T-helper 22 cell (primary cell): ENCODE measurements around the gene KRTDAP.

ENCODE experiments used
- DNase-seq: peaks from one replicate; pipeline ENCODE4 v3.0.0-alpha.2; 2020; ENCODE audit warnings: low read depth

KRTDAP gene

DNA sequence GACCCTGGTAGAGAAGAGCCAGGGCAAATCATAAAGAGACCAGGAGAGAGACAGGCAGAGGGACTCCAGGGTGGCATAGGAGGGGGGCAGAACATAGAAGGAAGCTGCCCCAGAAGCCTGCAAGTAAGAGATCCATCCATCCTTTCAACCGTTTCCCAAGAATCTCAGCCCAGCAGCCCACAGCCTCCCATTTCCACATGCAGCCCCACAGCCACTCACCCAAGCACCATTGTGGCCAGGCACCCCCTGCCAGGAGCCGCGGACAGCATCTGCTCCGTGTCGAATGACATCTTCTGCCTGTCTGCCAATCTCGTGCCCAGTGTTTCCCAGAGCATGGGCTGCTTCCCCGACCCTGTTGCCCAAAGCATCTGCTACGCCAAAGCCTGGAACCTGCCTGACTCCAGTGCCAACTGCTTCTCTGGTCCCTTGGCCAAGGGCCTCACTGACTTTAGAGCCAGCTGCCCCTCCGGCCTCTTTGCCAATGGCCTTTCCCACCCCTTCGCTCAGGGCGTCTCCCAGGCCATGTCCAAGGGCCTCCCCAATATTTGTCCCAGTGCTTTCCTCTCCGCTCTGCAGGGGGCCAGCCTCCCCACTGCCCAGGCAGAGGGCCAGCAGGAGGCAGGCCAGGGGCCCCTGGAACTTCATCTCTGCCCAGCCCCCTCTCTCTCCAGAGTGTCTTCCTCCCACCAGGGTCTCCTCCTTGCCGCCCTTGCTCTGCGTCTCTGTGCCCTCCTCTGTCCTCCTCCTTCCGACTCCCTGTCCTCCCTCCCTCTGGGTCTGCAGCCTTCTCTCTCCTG lies 22.8 kb upstream of the KRTDAP start:
- DNase-seq: no peak

DNA sequence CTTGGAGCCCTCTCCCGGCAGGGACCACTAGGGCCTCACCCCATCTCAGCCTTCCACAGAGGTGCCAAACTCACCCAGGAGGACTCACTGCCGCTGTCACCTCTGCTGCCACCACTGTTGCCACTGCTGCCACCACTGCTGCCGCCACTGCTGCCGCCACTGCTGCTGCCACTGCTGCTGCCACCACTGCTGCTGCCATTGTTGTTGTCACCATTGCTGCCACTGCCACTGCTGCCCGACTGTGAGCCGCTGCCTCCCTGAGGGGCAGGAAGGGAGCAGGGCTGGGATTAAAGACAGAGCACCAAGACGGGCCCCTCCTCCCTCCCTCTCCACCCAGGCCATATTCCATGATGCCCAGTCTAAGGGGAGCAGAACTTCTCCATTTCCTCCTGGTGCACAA lies 21.1 kb upstream of the KRTDAP start:
- DNase-seq: no peak

DNA sequence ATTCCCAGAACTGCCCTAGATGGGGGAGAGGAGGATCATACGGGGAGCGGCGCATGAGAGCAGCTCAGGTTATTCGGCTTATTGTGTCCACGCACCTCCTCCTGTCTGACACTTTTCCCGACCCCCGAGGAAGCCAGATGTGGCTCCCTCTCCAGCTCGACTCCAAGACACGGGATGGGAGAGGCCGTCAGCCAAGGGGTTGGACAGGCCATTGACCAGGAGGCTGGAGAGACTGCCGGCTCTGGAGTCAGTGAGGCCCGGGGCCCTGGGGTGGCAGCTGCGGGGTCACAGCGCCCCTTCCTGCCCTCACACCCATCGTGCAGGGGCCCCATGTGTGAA lies 20.3 kb upstream of the KRTDAP start:
- no peak for DNase-seq

DNA sequence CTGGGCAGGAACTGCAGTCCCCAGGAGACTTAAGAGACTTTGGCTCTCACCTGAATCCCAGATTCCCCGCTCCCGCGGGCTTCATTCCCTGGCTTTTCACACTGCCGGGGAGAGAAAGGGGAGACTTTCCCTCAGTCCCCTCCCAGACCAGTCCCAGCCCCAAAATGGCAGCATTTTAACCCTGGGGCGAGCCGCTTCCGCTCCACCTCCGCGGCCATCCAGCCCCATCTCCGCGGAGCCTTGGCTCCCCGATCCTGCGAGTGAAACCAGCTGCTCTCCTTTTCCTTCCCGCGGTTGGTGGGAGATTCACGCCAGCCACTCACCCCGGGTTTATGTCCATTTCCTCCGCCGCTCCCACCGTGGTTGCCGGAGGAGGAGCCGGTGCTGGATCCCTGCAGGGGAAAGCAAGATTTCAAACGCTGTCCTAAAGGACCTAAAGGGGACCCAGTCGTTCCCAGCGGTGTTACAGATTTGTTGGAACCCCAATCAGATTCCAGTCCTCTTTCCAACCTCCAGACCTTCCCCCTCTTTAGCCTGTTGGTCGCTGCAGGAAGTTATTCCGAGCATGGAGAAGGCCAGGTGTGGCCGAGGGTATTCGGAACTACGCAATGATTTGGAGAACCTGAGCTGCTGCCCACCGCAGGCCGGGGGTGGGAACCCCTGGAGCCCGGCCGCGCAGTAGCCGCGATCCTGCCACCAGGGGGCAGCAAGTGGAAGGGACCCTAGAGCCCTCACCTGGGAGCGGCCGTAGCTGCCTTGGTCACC lies 19.8 kb upstream of the KRTDAP start:
- DNase-seq: peak; percentile 25

DNA sequence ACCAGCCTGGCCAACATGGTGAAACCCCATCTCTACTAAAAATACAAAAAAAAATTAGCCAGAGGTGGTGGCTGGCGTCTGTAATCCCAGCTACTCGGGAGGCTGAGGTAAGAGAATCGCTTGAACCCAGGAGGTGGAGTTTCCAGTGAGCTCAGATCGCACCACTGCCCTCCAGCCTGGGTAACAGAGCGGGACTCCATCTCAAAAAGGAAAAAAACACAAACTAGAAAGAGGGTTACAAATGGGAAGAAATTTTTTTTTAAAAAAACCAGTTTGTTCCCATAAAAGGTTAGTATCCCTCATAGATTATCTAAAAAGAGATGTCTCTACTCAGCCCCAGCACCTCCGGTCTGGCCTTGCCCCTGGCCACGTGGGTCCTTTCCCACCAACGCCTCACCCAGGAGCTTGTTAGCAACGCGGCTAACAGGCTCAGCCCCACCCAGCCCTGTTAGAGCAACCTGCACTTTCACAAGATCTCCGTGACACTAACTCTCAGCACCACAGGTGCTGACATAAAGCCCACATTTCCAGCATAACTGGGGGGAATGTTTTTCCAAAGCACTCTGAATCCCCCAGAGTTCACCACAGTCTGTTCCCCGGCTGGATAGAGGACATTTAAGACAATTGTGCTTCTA lies 18.9 kb upstream of the KRTDAP start:
- no peak for DNase-seq

DNA sequence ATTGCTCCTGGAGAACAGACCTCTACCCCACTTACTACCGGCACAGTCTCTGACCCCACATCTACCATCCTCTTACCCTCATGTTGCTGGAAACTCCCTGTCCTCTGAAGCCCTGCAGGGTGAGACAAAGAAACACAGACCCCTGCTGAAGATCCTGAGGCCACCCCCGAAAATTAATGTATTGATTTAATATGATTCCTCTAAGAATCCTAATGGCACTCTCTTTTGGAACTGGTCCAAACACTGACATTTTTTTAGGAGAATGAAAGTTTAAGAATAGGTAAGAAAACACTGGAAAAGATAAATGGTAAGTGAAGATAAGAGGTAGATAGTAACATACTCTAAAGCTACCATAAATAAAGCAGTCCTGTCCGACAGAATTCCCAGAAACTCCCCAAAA lies 17.9 kb upstream of the KRTDAP start:
- no peak for DNase-seq

DNA sequence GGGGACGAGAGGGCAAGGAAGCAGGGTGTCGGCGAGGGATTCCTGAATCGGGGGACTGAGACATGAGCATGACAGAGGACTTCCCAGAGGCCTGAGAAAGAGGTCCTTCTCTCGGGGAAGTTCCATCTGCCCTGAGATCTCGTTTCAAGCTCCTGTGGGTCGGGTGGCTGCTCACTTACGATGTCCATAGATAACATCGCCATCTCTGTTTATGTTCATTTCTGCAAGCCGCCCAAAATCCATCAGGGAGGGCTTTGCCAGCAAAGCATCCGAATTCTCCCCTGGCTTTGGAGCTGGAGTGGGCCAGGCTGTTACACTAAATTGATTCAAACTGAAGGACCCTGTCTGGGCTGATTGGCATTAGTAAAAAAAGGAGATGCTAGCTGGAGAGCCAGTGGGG lies 17.3 kb upstream of the KRTDAP start:
- DNase-seq: no peak

DNA sequence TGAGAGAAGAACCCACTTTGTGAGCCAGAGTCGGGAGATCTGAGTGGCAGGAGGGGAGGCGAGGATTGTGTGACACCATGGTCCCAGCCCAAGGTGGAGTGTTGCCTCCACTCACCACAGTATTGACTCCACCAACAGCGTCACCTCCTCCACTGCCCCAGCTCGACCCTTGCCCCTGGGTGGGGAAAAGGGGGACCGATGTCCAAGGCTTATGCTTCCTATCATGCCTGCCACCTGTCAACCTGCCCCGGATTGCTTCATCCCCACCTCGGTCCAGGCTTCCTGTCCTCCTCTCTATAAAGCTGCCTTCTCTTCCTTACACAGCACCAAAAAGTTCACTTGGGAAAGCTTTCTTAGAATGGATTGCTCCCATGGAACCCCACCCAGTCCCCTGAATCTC lies 15.7 kb upstream of the KRTDAP start:
- no peak for DNase-seq

DNA sequence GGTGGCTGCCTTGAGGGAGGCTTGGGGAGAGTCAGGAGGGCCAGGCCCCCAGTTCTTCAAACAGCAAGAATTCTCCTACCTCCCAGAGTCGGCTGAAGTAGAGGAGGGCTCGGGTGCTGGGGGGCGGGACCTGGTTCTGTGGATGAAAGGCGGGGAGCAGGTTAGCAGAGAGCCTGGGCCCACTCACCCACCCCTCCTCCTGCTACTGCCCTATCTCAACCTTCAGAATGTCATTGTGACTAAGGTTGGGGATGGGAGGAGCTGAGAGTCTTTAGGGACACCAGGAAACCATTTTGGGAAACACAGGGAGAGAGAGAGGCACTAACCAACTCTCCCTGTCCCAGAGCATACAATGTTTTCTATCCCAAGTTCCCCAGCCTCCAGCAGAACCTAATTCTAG lies 12.5 kb upstream of the KRTDAP start:
- DNase-seq: no peak

DNA sequence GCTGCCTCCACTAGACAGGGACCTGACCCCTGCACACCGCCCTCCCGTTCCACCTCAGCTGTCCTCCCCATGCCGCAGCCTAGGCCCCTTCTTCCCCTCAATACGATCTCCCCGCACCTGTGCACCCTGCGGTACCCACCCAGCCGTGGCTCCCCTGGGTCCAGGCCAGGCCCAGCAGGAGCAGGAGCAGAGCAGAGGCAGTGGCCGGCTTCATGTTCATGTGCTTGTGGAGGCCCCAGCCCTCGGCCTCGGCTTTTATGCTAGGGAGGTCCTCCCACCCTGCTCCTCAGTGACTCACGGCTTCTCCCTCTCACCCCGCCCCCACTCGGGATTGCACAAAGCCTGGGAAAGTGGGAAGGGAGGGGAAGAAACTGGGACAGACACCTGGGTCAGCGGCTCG lies 11.4 kb upstream of the KRTDAP start:
- DNase-seq: no peak

DNA sequence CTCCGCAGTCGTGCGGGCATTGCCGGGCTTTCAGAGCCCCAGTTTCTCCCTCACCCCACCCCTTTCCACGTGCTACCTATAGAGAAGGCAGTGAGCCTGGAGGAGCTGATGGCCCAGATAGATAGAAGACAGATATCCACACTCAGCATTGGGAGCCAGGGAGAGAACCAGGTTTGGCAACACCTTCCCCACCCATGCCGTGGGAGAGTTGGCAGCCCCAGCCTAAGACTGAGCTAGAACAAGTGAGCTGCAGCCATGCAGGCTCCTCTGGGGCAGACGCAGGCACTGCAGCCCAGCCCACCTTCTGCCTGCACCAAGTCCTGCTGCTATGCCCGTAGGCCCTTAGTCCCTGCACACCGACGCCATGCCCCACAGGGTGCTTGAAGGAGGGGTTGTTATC lies 10.3 kb upstream of the KRTDAP start:
- DNase-seq: no peak

DNA sequence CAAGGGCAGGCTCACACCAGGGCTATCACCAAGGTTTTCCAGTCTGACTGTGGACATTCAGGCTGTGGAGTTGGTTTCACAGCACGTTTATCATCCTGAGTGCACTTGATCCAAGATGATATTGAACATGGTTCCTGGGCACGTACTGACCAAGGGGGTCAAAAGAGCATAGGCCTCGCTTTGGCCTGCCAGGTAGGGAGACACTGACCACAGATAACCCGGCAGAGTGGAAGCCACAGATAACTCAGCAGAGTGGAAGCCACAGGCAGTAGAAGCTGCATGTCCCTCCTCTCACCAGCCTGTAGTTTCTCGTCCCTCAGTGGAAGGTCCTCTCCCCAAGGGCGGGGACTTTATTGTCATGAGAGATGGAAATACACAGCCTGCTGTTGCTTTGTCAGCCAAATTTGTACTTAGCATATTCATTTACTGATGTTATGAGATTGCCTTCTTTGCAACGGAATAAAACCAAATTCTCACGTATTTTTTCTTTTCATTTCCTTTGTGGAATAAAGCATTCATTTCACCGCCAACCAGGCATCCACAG lies 8.8 kb upstream of the KRTDAP start:
- DNase-seq: no peak

DNA sequence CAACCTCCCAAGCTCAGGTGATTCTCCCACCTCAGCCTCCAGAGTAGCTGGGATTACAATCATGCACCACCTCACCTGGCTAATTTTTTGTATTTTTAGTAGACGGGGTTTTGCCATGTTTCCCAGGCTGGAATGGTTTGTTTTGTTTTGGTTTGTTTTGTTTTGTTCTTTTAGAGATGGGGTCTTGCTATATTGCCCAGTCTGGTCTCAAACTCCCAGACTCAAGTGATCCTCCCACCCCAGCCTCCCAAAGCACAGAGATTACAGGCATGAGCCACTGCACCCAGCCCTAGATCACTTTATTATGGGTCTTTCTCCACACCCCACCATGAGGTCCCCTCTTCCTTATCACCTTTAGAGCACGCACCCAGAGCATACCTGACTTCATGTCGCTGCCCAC lies 8.0 kb upstream of the KRTDAP start:
- DNase-seq: no peak

DNA sequence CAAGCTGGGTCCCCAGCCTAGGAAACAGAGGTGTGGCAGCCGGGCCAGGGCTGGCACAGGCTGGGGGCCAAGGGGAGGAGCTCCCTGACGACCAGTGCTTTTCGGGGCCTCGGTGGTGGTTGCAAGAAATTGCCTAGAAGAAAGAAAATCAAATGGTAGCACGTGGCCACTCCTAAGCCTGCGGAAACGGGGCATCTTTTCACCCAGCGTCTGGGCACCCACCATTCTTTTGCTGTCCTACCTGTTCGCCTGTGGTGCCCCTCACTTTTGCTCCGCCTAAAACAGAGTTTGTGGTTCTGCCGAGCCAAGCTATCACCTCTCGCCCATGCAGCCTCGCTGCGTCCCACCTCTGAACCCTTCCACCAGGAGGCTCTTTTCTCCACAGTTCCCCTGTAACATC lies 7.1 kb upstream of the KRTDAP start:
- DNase-seq: no peak

DNA sequence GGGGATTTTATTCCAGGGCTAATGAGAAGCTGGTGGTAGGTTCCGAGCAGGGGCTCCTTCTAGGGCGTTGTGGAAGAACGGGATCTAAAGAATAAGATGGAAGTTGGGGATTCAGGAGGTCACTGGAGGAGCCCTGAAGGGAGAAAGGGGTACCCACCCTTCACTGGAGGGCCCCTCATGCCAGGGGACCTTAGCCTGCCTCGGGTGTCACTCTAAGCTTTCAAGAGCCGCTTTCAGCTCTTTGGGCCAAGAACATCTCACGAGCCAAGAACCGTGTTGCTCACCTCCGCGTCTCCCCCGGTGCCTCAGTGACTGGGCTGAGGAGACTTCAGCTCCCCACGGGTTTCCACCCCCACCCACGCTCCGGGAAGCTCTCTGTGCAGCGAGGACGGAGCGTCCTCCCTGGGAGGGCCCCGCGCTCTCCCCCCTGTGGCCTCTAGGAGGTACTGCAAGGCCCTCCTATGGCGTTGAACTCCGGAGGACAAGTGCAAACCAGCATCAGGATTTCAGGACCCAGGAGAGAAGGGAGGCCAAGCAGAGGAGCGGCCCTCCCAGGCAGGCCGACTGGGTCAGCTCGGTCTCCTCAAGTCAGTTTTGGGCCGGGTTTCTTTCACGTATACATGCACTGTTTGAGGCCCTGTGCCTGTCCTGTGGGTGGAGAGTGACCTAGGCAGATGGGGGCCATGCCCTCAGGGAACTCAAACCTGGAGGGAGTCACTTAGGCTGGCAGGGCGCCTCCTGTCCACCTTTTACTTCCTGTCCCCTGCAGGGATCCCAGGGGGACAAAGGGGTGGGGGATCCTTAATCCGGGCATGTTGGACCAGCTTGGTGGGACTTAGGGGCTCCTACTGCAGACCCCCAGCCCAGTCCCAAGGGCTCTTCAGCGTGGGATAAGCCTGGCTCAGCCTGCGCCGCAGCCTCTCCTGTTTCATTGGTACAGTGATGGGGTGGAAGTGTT lies 5.1 kb upstream of the KRTDAP start:
- DNase-seq: peak; percentile 25

DNA sequence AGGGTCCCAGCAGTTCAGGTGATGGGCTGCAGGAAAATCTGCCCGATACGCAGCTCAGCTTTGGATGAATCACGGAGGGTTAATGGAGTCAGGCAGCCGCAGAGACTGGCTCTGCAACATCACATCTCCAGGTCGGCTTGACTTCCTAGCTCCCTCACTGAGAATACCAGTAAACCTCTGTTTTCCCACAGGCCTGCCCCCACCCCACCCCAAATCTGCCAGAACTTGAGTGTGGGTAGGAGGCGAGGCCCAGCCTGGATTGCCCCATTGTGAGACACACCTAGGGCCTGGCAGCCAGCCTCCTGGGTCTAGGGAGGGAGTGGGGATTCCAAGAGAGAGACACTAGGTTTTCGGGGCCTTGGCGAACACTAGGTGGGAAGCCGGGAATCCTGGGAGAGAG lies 3.7 kb upstream of the KRTDAP start:
- DNase-seq: no peak

DNA sequence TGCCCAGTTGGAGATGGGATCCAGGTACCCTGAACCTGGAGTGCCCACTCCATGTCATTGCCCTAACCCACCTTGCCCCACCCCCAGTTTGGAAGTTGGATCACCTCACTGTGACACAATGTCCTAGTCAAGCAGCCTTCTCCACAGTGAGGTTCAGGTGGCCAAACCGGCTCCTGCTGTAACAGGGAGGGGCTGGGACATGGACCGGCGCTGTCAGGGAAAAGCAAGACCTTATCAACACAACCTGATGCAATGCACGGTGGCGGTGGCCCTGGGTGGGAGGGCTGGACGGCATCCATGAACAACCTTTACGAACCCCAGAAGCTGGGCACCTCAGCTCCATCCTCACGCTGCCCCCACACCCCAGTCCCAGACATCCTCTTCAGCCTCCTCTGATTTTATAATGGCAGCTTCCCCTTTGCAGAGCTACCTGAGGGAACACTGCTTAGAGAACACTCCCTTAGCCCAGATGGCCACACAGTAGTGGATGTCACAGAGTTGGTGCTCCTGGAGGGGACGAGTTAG lies 1.6 kb upstream of the KRTDAP start:
- no peak for DNase-seq

DNA sequence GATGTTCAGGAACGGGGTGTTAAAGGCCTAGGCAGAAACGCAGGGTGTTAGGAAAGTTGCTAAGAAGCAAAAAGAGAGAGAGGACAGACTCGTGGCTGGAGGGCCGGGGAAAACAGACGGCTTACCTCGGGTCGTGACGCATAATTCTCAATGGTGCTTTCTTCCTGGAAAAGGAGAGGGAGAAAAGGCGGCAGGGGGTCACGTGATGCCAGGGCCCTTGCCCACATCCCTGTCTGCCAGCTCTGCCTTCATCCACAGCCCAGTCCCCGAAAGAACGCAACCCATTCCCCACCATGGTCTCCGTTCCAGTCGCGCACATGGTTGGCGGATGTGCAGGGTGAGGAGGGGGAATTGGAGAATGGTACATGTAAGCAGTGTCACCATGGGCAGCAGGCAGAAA lies 1.6 kb downstream of the KRTDAP start:
- no peak for DNase-seq

DNA sequence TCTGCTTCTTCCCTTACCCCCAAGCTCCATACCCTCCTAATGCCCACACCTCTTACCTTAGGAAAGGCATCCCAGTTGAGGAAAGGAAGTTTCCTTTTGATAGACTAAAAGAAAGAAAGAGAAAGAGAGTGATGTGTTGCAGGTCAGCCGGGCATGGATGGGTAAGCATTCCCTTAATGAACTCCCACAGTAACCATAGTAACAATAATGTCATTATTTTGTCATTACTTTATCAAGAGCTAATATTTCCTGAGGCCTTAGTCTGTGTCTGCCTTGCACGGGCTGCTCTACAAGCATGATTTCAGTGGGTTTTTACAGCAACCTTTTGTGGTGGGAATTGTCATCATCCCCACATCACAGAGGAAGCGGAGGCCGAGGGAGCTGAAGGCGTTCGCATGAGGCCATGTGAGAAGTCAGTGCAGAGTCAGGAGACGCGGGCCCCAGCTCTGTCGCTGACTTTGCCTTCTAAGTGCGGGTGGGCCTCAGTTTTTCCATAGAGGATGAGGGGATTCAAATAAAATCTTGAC lies 2.5 kb downstream of the KRTDAP start:
- DNase-seq: no peak

DNA sequence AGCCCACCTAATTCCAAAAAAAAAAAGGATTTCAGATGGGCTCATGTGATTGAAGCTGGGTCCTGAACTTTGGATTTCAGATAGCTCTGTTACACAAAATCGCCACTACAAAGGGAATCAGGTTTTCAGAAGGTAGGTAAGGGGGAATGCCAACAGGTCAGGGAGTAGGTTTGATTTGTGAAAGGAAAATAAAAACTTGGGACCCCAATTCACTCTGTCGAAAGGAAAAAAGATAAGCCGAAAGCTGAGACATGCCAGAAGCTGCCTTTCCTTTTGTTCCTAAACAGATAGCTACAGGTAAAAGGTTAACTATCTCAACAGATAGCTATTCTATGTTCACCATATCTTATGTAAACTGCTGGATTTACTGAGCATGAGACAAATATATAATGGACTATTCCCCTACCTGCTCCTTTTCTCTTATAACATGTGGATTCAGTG lies 4.0 kb downstream of the KRTDAP start:
- DNase-seq: no peak
